Natural killer cell (primary cell): ENCODE measurements around the gene USP4. TPM values are rescaled to one million over a fixed set of nuclear protein-coding genes. Genes with fewer than 3 reads are reported as not detected.

Experiments used
- ATAC-seq, 3 donors: fragments of 150-1000 bp in 2 of 3; fragments of 200-7000 bp in 1 of 3; cut with Tn5 transposase; 1 replicate in 1 of 3; 2 replicates in 2 of 3; pipeline ENCODE4 v1.10.0; 2021; ENCODE audit warnings: mild to moderate bottlenecking in 2 of 3, moderate library complexity in 2 of 3
- DNase-seq, 2 donors: peaks; one replicate each; pipeline versions ENCODE4 v3.0.0 to v3.0.0-alpha.2; 2013 to 2021; ENCODE audit warnings: mixed read lengths in 1 of 2
- H3K27ac ChIP-seq: one replicate; pipeline ENCODE4 v1.5.1; 2013; ENCODE audit warnings: mild to moderate bottlenecking, low read length
- H3K27me3 ChIP-seq: one replicate; pipeline ENCODE4 v1.6.1; 2013; ENCODE audit warnings: low read length; ENCODE audit not compliant: control insufficient read depth, insufficient read depth
- H3K36me3 ChIP-seq: one replicate; pipeline ENCODE4 v1.6.1; 2013; ENCODE audit warnings: low read length; ENCODE audit not compliant: control insufficient read depth, insufficient read depth
- H3K4me1 ChIP-seq: one replicate; pipeline ENCODE4 v1.6.1; 2013; ENCODE audit warnings: low read length; ENCODE audit not compliant: control insufficient read depth, insufficient read depth
- H3K4me3 ChIP-seq: one replicate; pipeline ENCODE4 v1.5.1; 2013; ENCODE audit warnings: low read length
- H3K9me3 ChIP-seq: one replicate; pipeline ENCODE4 v1.6.1; 2013; ENCODE audit warnings: low read length; ENCODE audit not compliant: control insufficient read depth, insufficient read depth
- H3K27ac Mint-ChIP-seq, 2 donors: one replicate each; pipeline ENCODE4 v1.8.0; 2022; ENCODE audit warnings: mild to moderate bottlenecking in 2 of 2, mixed read lengths in 2 of 2, moderate library complexity in 1 of 2
- H3K27me3 Mint-ChIP-seq, 2 donors: one replicate each; pipeline ENCODE4 v1.8.0; 2022; ENCODE audit warnings: low read depth in 2 of 2, mixed read lengths in 2 of 2
- H3K36me3 Mint-ChIP-seq: one replicate; pipeline ENCODE4 v1.8.0; 2022; ENCODE audit warnings: mixed read lengths
- H3K4me1 Mint-ChIP-seq, 2 donors: one replicate each; pipeline ENCODE4 v1.8.0; 2022; ENCODE audit warnings: mixed read lengths in 2 of 2
- H3K4me3 Mint-ChIP-seq: one replicate; pipeline ENCODE4 v1.8.0; 2022; ENCODE audit warnings: mild to moderate bottlenecking, moderate library complexity, mixed read lengths
- H3K9me3 Mint-ChIP-seq, 2 donors: one replicate each; pipeline ENCODE4 v1.8.0; 2022; ENCODE audit warnings: mixed read lengths in 2 of 2
- WGBS: methylation state at CpG from one replicate; pipeline ENCODE4 v1.1.7; 2013; ENCODE audit warnings: missing lambda C conversion rate; ENCODE audit not compliant: insufficient coverage; 5-methylcytosine and 5-hydroxymethylcytosine counted together
- intact Hi-C: fragments of 100-400 bp; cut with micrococcal nuclease; formaldehyde crosslinking; loops from one replicate; pipeline ENCODE4 v1.14.2; 2022
- total RNA-seq, 4 donors: library from RNA; stranded (reverse); fragments of 120-200 nt in 1 of 4; gene quantifications; one replicate each; pipeline versions ENCODE4 v1.2.3 to v1.2.4, GENCODE V29; 2013 to 2022
- TF ChIP-seq, protein P1 (sequence below): fragments of 200-600 bp; IDR thresholded peaks from one replicate; pipeline ENCODE4 v1.8.0; 2022; ENCODE audit warnings: antibody characterized with exemption

Gene USP4
- total RNA-seq, 3 donors from 2014 or later (not counting 1 experiment from before 2014, with no cell fraction given): 110 to 138 (median 135) TPM

DNA sequence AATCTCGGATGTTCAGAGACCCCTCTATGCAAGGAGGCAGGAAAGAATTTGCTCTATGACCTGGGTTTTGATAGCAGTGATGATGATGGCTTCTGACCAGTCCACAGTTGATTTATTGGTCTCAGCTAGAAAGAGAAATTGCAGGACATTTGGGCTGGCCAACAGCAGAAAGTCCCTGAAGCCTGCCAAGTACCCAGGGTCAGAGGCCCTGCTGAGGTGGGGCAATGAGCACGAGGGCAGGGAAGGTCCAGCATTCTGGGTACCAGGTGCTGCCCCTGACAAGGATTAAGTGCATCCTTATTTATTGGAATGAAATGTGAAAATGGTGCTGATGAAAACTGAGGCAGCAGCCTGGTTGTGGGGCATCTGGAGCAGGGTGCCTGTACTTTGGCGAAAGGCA, 82.7 kb downstream of the USP4 start:
- Histone ChIP-seq H3K4me1 (no peaks in the 10 kb centered on the region), H3K4me3 (no peak overlapping the region), H3K27ac (no peak overlapping the region), H3K27me3 (no peaks in the 10 kb centered on the region), H3K9me3 (no peaks in the 10 kb centered on the region), H3K36me3 (no peaks in the 10 kb centered on the region)
- intact Hi-C loops: no loop called here
- H3K27me3 Mint-ChIP-seq: peaks cover 0 to 3% of the 10 kb centered on the region in 2 donors
- no peak overlapping the region for H3K27ac Mint-ChIP-seq
- no peak overlapping the region for H3K4me3 Mint-ChIP-seq
- ATAC-seq (no peak), DNase-seq (no peak)
- TF ChIP-seq, protein P1, sequence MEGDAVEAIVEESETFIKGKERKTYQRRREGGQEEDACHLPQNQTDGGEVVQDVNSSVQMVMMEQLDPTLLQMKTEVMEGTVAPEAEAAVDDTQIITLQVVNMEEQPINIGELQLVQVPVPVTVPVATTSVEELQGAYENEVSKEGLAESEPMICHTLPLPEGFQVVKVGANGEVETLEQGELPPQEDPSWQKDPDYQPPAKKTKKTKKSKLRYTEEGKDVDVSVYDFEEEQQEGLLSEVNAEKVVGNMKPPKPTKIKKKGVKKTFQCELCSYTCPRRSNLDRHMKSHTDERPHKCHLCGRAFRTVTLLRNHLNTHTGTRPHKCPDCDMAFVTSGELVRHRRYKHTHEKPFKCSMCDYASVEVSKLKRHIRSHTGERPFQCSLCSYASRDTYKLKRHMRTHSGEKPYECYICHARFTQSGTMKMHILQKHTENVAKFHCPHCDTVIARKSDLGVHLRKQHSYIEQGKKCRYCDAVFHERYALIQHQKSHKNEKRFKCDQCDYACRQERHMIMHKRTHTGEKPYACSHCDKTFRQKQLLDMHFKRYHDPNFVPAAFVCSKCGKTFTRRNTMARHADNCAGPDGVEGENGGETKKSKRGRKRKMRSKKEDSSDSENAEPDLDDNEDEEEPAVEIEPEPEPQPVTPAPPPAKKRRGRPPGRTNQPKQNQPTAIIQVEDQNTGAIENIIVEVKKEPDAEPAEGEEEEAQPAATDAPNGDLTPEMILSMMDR: no peak
- no peaks in the 10 kb centered on the region for H3K4me1 Mint-ChIP-seq
- WGBS: 83% methylated on average over 3 of the region's 3 CpGs
- no peaks in the 10 kb centered on the region for H3K9me3 Mint-ChIP-seq
- H3K36me3 Mint-ChIP-seq: no peaks in the 10 kb centered on the region

DNA sequence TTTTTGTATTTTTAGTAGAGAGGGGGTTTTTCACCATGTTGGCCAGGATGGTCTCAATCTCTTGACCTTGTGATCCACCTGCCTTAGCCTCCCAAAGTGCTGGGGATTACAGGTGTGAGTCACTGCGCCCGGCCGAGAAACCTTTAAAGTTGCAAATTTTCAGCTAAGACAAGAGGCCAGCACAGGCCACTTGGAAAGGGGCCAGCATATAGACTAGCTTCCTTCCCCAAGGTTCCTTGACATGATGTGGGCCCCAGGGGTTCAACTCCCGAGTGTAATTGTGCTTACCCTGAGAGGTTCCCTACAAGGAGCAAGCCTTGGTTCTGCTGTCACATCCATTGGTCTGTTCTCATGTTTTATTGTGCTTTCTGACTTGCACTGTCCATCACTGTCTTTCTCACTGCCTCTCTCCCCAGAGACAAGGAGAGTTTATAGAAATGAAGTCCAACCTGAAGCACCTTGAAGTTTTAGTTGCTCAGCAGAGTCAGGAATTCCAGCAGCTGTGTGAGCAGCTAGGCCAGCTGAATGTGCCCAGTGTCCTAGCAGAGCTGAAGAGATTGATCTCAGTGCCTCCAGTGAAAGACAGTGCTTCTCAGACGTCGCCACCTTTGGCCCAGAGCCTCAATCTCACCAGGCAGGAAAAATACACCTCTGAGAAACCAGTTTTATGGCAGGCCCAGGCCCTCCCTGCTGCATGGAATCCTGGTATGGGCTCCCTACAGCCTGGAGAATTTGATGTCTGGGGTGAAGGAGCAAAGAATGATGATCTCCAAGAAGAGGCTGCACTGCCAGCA, 83.9 kb downstream of the USP4 start:
- no peak overlapping the region for H3K4me3 Mint-ChIP-seq
- H3K4me1 ChIP-seq: no peaks in the 10 kb centered on the region
- intact Hi-C loops: no loop called here
- DNase-seq: no peak
- no peaks in the 10 kb centered on the region for H3K27me3 ChIP-seq
- H3K36me3 ChIP-seq: no peaks in the 10 kb centered on the region
- ATAC-seq: no peak
- H3K27ac ChIP-seq: no peak overlapping the region
- TF ChIP-seq, protein P1: no peak
- peaks cover 0 to 3% of the 10 kb centered on the region in 2 donors for H3K27me3 Mint-ChIP-seq
- no peaks in the 10 kb centered on the region for H3K9me3 ChIP-seq
- H3K27ac Mint-ChIP-seq: no peak overlapping the region
- H3K4me1 Mint-ChIP-seq: no peaks in the 10 kb centered on the region
- no peaks in the 10 kb centered on the region for H3K9me3 Mint-ChIP-seq
- no peak overlapping the region for H3K4me3 ChIP-seq
- 88% methylated on average over 6 of the region's 6 CpGs for WGBS
- no peaks in the 10 kb centered on the region for H3K36me3 Mint-ChIP-seq

DNA sequence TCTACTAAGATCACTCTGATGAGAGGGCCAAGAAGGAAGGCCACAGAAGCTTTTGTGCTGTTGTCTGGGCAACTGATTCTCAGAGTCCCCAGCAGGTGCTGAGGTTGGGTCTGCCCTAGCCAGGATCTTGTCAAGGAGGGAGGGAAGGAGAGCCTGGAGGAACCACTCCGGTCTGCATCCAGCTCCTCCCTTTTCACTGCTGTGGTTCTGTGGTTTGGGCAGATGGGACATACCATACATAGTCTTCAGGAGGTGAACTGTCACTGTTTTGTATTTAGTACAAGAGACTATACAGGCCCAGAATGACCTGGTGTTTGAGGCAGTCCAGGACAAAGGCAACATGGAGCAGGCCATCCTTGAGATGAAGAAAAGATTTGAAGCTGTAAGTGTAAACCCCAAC, 84.7 kb downstream of the USP4 start:
- Mint-ChIP-seq H3K4me1 (no peaks in the 10 kb centered on the region), H3K4me3 (no peak overlapping the region), H3K27me3 (peaks cover 0 to 3% of the 10 kb centered on the region in 2 donors), H3K9me3 (no peaks in the 10 kb centered on the region), H3K27ac (no peak overlapping the region), H3K36me3 (no peaks in the 10 kb centered on the region)
- Histone ChIP-seq H3K27me3 (no peaks in the 10 kb centered on the region), H3K4me3 (no peak overlapping the region), H3K36me3 (no peaks in the 10 kb centered on the region), H3K4me1 (no peaks in the 10 kb centered on the region), H3K9me3 (no peaks in the 10 kb centered on the region), H3K27ac (no peak overlapping the region)
- intact Hi-C loops: no loop called here
- ATAC-seq (no peak), DNase-seq (no peak)
- TF ChIP-seq, protein P1: no peak
- 0% methylated on average over 1 of the region's 1 CpG for WGBS

DNA sequence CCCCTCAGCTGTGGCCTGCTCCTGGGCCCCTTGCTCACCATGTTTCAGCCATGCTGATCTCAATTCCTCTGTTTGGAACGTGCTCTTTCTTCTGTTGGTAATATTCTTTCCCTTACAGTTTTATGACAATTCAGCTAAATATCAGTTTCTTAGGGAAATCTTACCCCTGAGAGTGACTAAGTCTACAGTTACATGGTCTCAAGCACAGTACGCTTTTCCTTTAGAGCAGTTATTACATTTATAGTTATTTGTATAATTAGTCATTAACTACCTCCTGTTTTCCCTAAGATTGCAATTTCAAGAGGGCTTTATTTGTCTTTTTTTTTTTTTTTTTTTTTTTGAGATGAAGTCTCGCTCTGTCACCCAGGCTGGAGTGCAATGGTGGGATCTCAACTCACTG, 86.3 kb downstream of the USP4 start:
- Histone ChIP-seq H3K27ac (no peak overlapping the region), H3K9me3 (no peaks in the 10 kb centered on the region), H3K4me3 (no peak overlapping the region), H3K36me3 (no peaks in the 10 kb centered on the region), H3K27me3 (no peaks in the 10 kb centered on the region), H3K4me1 (no peaks in the 10 kb centered on the region)
- Mint-ChIP-seq H3K9me3 (no peaks in the 10 kb centered on the region), H3K27ac (no peak overlapping the region), H3K36me3 (no peaks in the 10 kb centered on the region), H3K4me3 (no peak overlapping the region), H3K4me1 (no peaks in the 10 kb centered on the region), H3K27me3 (peaks cover 0 to 3% of the 10 kb centered on the region in 2 donors)
- intact Hi-C loops: no loop called here
- DNase-seq (no peak), ATAC-seq (no peak)
- TF ChIP-seq, protein P1: no peak
- WGBS: 86% methylated on average over 1 of the region's 3 CpGs
